HCT116 (cell line): ENCODE measurements around the gene ATAD1. TPM values are rescaled to one million over a fixed set of nuclear protein-coding genes. Genes with fewer than 3 reads are reported as not detected.

Experiments used
- ATAC-seq: fragments of 200-7000 bp; cut with Tn5 transposase; 2 replicates; pipeline ENCODE4 v1.9.1; 2020; ENCODE audit warnings: mild to moderate bottlenecking, moderate library complexity
- BruUV-seq: library from RNA; stranded (reverse); fragments of 400-500 nt; replicated peaks from 2 replicates; lab custom pipeline; 2021; lab: Mats Ljungman, UMichigan
- CTCF ChIA-PET: fragments of 300-600 bp; sonication (Branson Sonifier 250); formaldehyde crosslinking; loops from one replicate; lab custom pipeline; 2021; ENCODE audit warnings: antibody characterized with exemption; lab: Charles Lee
- POLR2A ChIA-PET: fragments of 300-600, 350-600 bp; sonication (Branson Sonifier 250); formaldehyde crosslinking; loops from one replicate; lab custom pipeline; 2021; ENCODE audit warnings: antibody characterized with exemption; lab: Charles Lee
- RAD21 ChIA-PET, 2 experiments: fragments of 300-600 bp; sonication (Branson Sonifier 250); formaldehyde crosslinking; loops; one replicate each; lab custom pipeline; 2023; ENCODE audit warnings: low total read pairs in 2 of 2; ENCODE audit not compliant: uncharacterized antibody in 2 of 2, unreplicated experiment in 2 of 2, low non-redundant PET in 1 of 2; lab: Charles Lee
- DNase-seq: peaks from one replicate; pipeline ENCODE4 v3.0.0-alpha.2; 2010; ENCODE audit warnings: low read depth, low spot score
- H2AFZ ChIP-seq: fragments of 200-600 bp; shearing (Covaris generic), sonication (generic); 2 replicates; pipeline ENCODE4 v1.6.1; 2017; ENCODE audit warnings: low read depth, mixed run types, mixed read lengths, antibody characterized with exemption, low read length; ENCODE audit not compliant: poor library complexity, severe bottlenecking
- H3K27ac ChIP-seq: 2 replicates; pipeline ENCODE4 v1.5.1; 2012; ENCODE audit warnings: low read depth, low read length
- H3K27me3 ChIP-seq: fragments of 200-600 bp; sonication (generic); 2 replicates; pipeline ENCODE4 v1.6.1; 2016; ENCODE audit warnings: mixed run types, low read length, mixed read lengths; ENCODE audit not compliant: insufficient read depth
- H3K36me3 ChIP-seq, 2 experiments: fragments of 200-500 bp in 1 of 2; fragments of 200-600 bp in 1 of 2; sonication (Bioruptor generic) in 1 of 2; sonication (generic) in 1 of 2; 2 replicates each; pipeline versions ENCODE4 v1.5.1 to v1.6.1; 2014 to 2016; ENCODE audit warnings: low read length in 2 of 2, inconsistent platforms in 1 of 2, mixed read lengths in 1 of 2, mixed run types in 1 of 2; ENCODE audit not compliant: insufficient read depth in 2 of 2, control insufficient read depth in 1 of 2
- H3K4me1 ChIP-seq, 2 experiments: fragments of 200-600 bp in 1 of 2; sonication (generic) in 1 of 2; 2 replicates each; pipeline versions ENCODE4 v1.5.1 to v1.6.1; 2012 to 2017; ENCODE audit warnings: low read length in 2 of 2, inconsistent platforms in 1 of 2, mild to moderate bottlenecking in 1 of 2, mixed read lengths in 1 of 2, mixed run types in 1 of 2, moderate library complexity in 1 of 2; ENCODE audit not compliant: insufficient read depth in 2 of 2, control insufficient read depth in 1 of 2
- H3K4me2 ChIP-seq: fragments of 200-600 bp; sonication (generic); 2 replicates; pipeline ENCODE4 v1.6.1; 2017; ENCODE audit warnings: mixed run types, low read length, mixed read lengths
- H3K4me3 ChIP-seq, 2 experiments: fragments of 200-600 bp in 1 of 2; sonication (generic) in 1 of 2; replicated peaks in 1 of 2; 2 replicates each; pipeline ENCODE4 v1.5.1; 2011 to 2016; ENCODE audit warnings: low read length in 2 of 2, control low read depth in 1 of 2, low read depth in 1 of 2, mild to moderate bottlenecking in 1 of 2, mixed read lengths in 1 of 2, mixed run types in 1 of 2
- H3K79me2 ChIP-seq: fragments of 200-600 bp; sonication (generic); 2 replicates; pipeline ENCODE4 v1.6.1; 2017; ENCODE audit warnings: mild to moderate bottlenecking, mixed run types, low read length, moderate library complexity, mixed read lengths; ENCODE audit not compliant: insufficient read depth
- H3K9ac ChIP-seq: fragments of 200-600 bp; sonication (generic); 2 replicates; pipeline ENCODE4 v1.6.1; 2016; ENCODE audit warnings: low read length, mixed read lengths
- H3K9me2 ChIP-seq: fragments of 200-600 bp; sonication (generic), shearing (Covaris generic); 2 replicates; pipeline ENCODE4 v1.6.1; 2017; ENCODE audit warnings: mixed run types, mild to moderate bottlenecking, moderate library complexity; ENCODE audit not compliant: insufficient read depth
- H3K9me3 ChIP-seq, 2 experiments: fragments of 200-500 bp in 1 of 2; fragments of 200-600 bp in 1 of 2; sonication (Bioruptor generic) in 1 of 2; sonication (generic) in 1 of 2; 2 replicates each; pipeline ENCODE4 v1.6.1; 2014 to 2017; ENCODE audit warnings: low read length in 2 of 2, mixed read lengths in 2 of 2, inconsistent platforms in 1 of 2, low read depth in 1 of 2, mild to moderate bottlenecking in 1 of 2, mixed run types in 1 of 2, moderate library complexity in 1 of 2; ENCODE audit not compliant: control insufficient read depth in 1 of 2, insufficient read depth in 1 of 2
- H4K20me1 ChIP-seq: fragments of 200-600 bp; sonication (generic), shearing (Covaris generic); 2 replicates; pipeline ENCODE4 v1.6.1; 2017; ENCODE audit warnings: mixed run types, mild to moderate bottlenecking, moderate library complexity; ENCODE audit not compliant: insufficient read depth
- POLR2AphosphoS5 ChIP-seq: IDR thresholded peaks from 2 replicates; pipeline ENCODE4 v1.6.1; 2011; ENCODE audit warnings: mild to moderate bottlenecking, low read depth, low read length, moderate library complexity
- RAD21 ChIP-seq: IDR thresholded peaks from 2 replicates; pipeline ENCODE4 v1.6.1; 2012; ENCODE audit warnings: low read depth, mild to moderate bottlenecking
- SP1 ChIP-seq: IDR thresholded peaks from 2 replicates; pipeline ENCODE4 v1.6.1; 2012; ENCODE audit warnings: low read depth
- SRF ChIP-seq: IDR thresholded peaks from 2 replicates; pipeline ENCODE4 v1.6.1; 2012; ENCODE audit warnings: low read depth
- YY1 ChIP-seq: IDR thresholded peaks from 2 replicates; pipeline ENCODE4 v1.6.1; 2011; ENCODE audit warnings: low read length, low read depth, moderate library complexity, mild to moderate bottlenecking; ENCODE audit not compliant: insufficient replicate concordance; ENCODE audit errors: extremely low read depth
- intact Hi-C: fragments of 100-400 bp; cut with micrococcal nuclease; formaldehyde crosslinking; loops from 2 replicates; pipeline ENCODE4 v1.10.0; 2022
- total RNA-seq: library from RNA; stranded (reverse); gene quantifications from one replicate; pipeline ENCODE4 v1.2.1, GENCODE V29; 2021; ENCODE audit not compliant: unreplicated experiment
- TF ChIP-seq, protein P1 (sequence below): IDR thresholded peaks from 2 replicates; pipeline ENCODE4 v1.6.1; 2011; ENCODE audit warnings: mild to moderate bottlenecking, low read length, moderate library complexity; ENCODE audit not compliant: insufficient replicate concordance; ENCODE audit errors: extremely low read depth
- TF ChIP-seq, protein P2 (sequence below): IDR thresholded peaks from 2 replicates; pipeline ENCODE4 v1.6.1; 2012

Gene ATAD1
- total RNA-seq, 1 experiment from 2014 or later = 66.4 TPM

DNA sequence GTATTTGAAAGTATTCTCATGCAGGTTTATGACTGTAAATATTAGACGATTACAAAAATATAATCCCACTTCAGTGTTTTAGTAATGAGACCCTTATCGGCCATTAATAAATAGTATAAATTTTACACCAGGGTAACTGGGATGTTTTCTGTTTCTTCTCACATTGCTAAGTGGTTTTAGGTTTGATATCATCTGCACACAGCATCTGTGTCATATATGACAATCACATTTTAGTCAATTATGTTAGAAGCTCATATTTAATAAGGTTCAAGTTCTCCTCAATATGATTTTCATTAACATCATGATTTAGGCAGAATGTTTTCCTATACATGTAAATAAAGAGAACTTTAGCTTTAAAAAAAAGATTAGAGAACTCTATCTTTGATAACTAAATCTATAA lies 66.8 kb downstream of the ATAD1 start:
- intact Hi-C loops = no loop called here
- H3K4me3 ChIP-seq = no peak overlapping the region
- H4K20me1 ChIP-seq = peaks cover 10% of the 10 kb centered on the region
- H3K36me3 ChIP-seq = peaks cover 11 to 15% of the 10 kb centered on the region in 2 experiments; a peak in 3 of 4 replicates
- no peaks in the 10 kb centered on the region for H3K9me2 ChIP-seq
- H3K4me1 ChIP-seq = peaks cover 0 to 5% of the 10 kb centered on the region in 2 experiments; a peak in 1 of 4 replicates
- no peaks in the 10 kb centered on the region for H3K9me3 ChIP-seq
- DNase-seq (no peak), ATAC-seq (no peak)
- H2AFZ ChIP-seq = no peak overlapping the region
- no peak for TF ChIP-seq RAD21
- no peak for TF ChIP-seq POLR2AphosphoS5
- TF ChIP-seq, protein P1, sequence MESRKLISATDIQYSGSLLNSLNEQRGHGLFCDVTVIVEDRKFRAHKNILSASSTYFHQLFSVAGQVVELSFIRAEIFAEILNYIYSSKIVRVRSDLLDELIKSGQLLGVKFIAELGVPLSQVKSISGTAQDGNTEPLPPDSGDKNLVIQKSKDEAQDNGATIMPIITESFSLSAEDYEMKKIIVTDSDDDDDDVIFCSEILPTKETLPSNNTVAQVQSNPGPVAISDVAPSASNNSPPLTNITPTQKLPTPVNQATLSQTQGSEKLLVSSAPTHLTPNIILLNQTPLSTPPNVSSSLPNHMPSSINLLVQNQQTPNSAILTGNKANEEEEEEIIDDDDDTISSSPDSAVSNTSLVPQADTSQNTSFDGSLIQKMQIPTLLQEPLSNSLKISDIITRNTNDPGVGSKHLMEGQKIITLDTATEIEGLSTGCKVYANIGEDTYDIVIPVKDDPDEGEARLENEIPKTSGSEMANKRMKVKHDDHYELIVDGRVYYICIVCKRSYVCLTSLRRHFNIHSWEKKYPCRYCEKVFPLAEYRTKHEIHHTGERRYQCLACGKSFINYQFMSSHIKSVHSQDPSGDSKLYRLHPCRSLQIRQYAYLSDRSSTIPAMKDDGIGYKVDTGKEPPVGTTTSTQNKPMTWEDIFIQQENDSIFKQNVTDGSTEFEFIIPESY = no peak
- TF ChIP-seq SP1 = no peak
- TF ChIP-seq, protein P2, sequence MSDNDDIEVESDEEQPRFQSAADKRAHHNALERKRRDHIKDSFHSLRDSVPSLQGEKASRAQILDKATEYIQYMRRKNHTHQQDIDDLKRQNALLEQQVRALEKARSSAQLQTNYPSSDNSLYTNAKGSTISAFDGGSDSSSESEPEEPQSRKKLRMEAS = no peak
- no peak for TF ChIP-seq SRF
- no peak for TF ChIP-seq YY1
- H3K79me2 ChIP-seq = no peaks in the 10 kb centered on the region
- H3K27ac ChIP-seq = no peak overlapping the region
- POLR2A ChIA-PET = no interaction called here
- RAD21 ChIA-PET = no interaction called here
- no peak overlapping the region for H3K4me2 ChIP-seq
- BruUV-seq = no TSS peak
- CTCF ChIA-PET = interaction anchor here (1.3 kb wide), 1 partner anchor 17 kb away, joined by 5 read pairs; no protein-coding TSS in a partner anchor
- H3K9ac ChIP-seq = no peak overlapping the region
- no peaks in the 10 kb centered on the region for H3K27me3 ChIP-seq
